Transverse colon (tissue), 3 donors: Measurements from ENCODE around the gene KLF7.

Experiments used
- CTCF ChIP-seq, 5 experiments: fragments of 200-600 bp in 3 of 5; fragments of 450-650 bp in 2 of 5; sonication (generic) in 3 of 5; IDR thresholded peaks; 1 replicate in 2 of 5; 2 replicates in 3 of 5; pipeline ENCODE4 v1.5.1; 2016 to 2017; ENCODE audit warnings: antibody characterized with exemption in 5 of 5, inconsistent platforms in 3 of 5, mild to moderate bottlenecking in 2 of 5, moderate library complexity in 1 of 5
- POLR2A ChIP-seq: fragments of 450-650 bp; IDR thresholded peaks from one replicate; pipeline ENCODE4 v1.6.1; 2016; ENCODE audit warnings: antibody characterized with exemption, mild to moderate bottlenecking, moderate library complexity

GRCh38 chr2:207046724-207047123, 119.0 kb downstream of the KLF7 start:
- TF ChIP-seq CTCF (IDR thresholded peaks at IDR 0.05) = no peak
- TF ChIP-seq POLR2A = no peak
